GM19025 (cell line): ENCODE measurements around the gene MGST1.

Source experiments
- ATAC-seq: cut with Tn5 transposase; IDR thresholded peaks from one replicate; pipeline ENCODE4 v1.9.1; 2021; ENCODE audit warnings: mild to moderate bottlenecking, low read depth, moderate library complexity; ENCODE audit not compliant: unreplicated experiment

MGST1 gene, protein sequence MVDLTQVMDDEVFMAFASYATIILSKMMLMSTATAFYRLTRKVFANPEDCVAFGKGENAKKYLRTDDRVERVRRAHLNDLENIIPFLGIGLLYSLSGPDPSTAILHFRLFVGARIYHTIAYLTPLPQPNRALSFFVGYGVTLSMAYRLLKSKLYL

DNA sequence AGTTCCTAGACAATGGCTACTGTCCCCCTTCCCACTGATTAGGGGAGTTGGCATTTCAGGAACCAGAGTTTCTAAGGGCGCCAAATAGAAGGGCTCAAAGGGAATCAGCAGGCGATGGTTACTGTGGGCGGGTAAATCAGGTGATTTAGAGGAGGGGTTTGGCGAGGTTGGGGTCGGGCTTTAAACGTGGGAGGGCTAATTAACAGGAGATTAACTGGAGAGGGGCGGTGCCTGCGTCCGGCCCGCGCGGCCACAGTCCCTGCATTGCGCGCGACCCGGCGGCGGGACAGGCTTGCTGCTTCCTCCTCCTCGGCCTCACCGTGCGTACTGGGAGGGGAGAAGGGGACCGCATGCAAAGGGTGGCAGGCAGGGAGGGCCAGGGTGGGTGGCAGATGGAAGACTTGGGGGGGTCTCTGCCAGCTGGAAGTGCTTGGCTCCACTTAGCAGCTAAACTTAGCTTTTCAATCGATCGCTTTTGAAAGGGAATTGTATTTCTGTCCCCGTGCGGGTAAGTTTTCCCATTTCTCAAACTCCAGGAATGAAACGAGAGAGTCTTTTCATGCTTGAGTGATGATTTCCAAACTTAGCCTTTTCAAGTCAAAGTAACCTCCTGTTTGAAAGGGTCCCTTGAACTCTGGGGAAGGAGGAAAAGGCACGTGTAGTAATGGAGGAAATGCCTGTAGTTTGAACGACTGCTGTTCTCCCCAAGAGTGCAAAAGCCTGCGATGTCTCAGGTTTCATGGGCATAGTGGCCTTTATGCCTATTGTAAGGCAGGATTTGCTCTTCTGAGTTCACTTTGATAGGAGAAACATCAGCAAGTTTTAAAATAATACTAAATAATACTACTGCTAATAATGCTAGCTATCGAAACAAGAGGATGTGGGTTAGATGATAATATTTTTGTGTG, at the start of gene MGST1:
Gene MGST1 (plus strand): TSS at position 255 of the 908 bp plus-strand sequence. CDS start 6,608 bp downstream, outside the sequence.
- ATAC-seq: no peak

DNA sequence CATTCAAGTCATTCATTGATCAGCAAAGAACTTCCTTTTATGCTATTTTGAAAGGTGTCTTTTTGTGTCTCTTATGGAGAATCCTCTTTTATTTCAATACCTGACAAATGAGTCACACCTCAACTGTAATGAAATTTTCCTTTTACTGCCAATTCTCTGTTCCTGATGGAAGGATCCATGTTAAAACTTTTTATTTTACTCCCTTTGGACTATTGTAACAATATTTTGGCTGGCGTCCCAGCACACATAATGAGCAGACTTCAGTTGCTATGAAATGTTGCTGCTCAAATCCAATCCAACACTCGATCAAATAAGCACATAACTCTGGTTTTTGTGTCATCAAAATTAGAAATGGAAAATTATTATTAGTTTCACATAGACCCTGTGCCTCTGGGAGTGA, 48.0 kb upstream of the MGST1 start:
- ATAC-seq: no peak

DNA sequence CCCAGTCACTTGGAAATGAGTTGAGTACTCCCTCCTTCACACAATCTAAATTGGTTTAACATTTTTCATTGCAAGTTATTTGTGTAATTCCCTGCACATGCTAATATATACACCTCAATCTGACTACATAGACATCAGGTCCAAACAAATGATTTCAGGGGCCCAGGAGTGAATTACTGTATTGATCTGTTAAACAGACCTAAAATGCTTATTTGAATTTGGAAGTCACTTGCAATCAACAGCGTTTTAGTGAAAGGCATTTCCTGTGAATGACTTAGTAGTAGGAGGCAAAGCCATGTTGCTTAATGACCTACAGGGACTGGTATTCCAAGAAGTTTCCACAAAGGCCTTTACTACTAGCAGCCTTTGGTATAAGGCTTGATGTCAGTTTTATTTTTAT, 47.3 kb upstream of the MGST1 start:
- ATAC-seq: no peak

DNA sequence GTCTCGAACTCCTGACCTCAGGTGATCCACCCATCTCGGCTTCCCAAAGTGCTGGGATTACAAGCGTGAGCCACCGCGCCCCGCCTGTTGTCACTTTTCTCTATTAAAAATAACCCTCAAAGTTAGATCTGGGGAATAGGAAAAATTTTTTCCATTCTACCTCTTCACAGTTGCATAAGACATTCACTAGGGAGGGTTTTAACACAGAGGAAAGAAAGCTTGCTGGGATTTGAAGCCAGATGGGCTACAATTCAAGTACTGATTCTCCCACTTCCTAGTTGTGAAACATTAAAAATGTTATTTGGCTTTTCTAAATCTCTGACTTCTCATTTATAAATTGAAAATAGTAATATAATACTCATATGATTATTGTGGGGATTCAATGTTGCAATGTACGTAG, 46.7 kb upstream of the MGST1 start:
- ATAC-seq: no peak

DNA sequence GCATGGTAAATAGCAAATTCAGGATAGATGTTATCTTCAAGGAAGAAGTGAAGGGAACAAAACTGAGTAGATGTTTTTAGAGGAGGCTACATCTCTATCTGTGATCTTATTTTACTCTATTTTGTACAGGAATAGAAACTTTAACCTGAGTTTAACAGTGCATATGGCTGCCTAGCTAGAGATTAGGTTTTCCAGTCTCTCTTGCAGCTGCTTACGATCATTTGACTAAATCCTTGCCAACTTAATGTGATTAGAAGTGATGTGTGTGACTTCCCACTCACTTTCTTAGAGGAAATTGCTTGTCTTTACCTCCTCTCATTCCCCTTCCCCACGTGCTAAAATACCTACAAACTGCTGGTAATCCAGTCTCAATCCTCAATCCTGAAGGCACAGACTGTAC, 43.5 kb upstream of the MGST1 start:
- no peak for ATAC-seq

DNA sequence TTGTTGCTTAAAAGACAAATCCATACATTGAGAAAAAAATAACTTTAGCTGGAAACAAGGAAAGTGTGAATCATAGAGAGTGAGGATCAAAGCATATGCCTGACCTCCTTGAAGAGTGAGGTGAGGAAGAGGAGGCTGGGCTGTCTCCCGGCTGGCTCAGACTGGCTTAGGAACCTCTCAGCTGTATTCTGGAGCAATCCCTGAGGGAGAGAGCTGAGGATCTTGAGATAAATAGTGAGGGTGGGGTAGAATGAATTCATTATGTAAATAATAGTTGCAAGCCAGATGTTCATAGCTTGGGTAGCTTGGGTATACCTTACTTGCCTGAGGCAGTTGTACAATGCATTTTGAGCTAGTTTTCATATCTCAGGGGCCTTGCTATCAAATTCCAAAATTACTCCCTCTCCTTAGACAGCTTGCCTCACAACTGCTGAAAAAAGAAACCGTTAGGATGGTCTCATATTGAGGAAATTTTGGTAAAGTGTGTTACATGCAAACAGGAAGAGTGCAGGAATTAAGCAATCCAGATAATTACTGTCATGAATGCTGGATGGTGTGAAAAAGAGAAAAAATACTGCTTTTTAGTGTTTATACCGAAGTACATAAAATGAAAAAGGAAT, 39.5 kb upstream of the MGST1 start:
- no peak for ATAC-seq

DNA sequence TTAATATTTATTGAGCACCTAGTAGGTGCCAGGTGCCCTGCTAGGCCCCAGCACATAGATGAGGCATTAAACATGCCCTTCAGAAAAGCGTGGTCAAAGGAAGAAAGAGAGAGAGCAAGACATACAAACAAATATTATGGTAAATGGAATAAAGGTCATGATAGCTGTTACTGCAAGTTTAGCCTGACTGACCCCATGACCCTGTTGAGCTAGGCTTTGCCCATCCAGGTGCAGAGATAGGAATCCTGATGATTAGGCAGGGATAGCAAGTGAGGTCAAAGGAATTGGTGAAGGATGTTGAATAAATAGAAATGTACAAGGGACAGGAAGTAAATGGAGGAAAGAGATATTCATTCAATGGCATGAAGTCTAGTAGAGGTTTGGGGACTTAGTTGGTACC, 36.5 kb upstream of the MGST1 start:
- ATAC-seq: no peak

DNA sequence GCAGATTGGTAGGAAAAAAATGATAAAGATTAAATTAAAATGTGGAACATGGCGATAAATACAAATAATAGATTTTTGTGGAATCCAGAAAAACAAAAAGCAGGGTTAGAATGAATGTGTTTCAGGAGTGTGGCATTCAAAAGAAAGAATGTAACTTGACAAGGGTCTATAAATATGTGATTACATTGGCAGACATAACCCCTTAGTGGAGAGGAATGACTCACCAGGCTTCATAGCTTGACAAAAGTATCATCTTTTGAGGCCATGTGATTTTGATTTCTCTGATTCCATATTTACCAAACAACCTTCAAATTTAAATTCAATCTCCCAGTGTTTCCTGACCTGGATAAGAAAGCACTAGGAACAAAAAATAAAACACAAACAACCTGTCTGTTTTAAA, 24.4 kb upstream of the MGST1 start:
- ATAC-seq: no peak

DNA sequence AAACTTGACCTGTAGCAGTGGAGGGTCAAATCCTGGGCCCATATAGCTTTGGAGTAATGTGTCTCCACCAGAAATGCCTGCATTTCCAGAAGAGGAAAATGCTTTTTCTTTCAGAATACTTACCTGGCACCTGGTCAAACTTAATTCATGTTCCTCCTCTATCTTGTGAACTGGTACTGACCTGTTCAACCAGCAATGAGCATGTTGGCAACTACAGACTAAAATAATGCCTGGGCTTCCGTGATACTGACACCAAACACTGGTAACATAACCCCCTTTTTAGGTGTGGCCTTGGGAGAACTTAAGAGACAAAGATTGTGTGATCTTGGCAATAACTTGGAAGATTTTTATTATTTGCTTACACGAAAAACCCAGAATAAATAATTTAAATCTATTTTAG, 23.8 kb upstream of the MGST1 start:
- no peak for ATAC-seq

DNA sequence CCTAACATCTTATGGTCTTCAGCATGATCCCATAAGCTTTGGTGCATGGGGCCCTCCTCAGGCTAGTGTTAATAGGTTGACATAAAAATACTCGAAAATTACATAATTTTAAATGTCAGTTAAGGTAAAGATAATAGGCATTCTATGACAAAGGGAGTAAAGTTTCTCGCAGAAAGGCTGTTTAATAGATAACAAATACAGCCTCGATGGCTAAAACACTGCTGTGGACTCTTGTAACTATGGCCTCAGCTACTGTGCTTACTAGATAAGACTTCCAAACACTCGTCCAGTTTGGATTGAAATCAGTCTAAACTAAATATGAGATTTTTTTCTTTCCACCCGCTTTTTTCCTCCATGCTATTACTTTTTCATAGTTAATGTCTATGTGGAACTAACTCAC, 23.2 kb upstream of the MGST1 start:
- no peak for ATAC-seq

DNA sequence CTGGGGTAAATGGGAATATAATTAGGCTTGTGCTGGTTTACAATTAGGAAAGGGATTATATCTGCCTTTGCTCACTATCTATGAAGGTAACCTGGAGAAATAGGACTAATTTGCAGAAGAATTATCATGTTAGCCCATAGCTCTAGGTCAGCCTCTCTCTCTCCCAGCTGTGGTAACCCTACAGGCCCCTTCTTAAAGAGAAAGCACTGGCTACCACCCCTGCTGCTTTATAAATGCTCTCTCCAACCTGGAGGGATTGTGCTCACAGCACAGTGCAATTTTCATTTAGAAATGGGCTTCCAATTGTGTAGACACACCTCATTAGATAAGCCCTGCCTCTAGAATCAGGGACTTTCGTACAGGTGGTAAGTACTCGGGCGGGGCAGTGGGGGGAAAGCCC, 22.7 kb upstream of the MGST1 start:
- ATAC-seq: no peak

DNA sequence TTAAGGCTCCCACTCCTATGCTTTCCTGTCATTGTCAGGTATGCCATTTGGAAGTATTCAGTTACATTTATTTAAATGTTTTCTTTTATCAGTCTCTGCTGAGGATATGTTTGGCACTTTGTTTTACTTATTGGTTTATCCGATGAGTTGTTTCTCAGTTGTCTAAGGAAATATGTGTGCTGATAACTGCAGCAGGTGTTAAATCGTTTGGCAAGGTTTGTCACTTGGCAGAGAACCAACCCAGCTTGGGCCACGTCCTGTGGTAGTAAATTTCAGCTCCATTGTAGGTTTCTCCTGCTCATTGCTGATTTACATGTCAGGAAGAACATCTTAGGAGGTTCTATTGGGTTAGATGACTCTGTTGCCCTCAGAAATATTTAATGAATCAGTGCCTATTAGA, 22.0 kb upstream of the MGST1 start:
- no peak for ATAC-seq

DNA sequence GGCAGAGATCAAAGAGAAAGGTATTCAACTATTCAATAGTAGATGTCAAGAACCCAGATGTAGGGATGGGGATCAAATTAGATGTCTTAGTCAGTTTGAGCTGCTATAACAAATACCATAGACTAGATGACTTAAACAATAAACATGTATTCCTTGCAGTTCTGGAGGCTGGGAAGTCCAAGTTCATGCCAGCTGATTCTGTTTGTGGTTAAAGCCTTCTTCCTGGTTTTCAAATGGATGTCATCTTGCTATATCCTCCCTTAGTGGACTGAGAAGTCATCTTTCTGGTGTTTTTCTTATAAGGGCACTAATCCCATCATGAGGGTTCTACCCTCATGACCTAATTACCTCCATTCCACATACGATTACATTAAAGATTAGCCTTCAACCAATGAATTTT, 19.5 kb upstream of the MGST1 start:
- no peak for ATAC-seq

DNA sequence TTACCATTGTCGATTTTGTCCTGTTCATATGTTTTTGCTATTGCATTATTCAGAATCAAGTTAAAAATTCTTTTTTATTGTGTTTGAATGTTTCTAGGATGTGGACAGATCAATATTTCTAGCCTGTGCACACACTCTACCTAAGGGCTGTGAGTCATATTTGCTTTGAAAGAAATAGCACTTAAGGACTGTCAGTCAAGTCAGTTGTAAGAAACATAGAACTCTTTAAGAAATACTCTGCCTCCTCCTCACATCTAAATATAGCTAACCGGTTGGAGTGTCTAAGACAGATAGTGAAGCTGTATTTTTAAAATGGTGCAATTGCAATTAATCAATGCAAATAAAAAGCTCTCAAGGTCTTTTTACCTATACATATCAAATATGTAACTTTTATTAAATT, 17.9 kb upstream of the MGST1 start:
- no peak for ATAC-seq

DNA sequence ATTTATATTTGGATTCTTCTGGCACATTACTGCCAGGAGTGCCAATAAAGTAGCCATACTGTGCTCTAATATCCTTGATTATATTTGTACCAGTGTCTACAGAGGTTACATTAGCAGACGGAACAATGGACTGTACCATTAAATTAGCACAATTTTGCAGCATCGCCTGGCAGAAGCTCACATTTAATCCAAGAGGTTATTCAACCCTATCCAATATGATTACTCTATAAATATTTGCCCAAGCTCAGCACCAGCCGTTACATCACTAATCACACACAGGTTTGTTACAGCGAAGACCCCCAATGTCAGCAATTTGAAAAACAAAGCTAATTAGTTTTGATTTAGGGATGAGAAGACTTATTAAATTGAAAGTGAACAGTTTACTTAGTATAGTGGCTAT, 16.9 kb upstream of the MGST1 start:
- ATAC-seq: no peak

DNA sequence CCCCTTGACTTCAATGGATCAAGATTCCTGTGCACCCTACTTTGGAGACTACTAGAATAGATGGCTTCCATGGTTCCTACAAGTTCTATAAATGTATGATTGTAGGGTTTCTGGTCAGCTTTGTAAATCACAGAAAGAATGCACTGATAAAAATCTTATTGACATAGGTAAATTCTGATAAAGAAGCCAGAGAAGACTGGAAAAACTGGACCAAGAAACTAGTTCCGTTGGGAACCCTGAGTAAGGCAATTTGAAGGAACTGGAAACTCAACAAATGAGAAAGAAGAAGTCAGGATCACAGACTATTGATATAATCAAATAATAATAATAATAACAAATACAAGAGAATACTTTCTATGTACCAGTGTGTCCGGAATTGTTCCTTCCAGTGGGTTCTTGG, 15.4 kb upstream of the MGST1 start:
- no peak for ATAC-seq

DNA sequence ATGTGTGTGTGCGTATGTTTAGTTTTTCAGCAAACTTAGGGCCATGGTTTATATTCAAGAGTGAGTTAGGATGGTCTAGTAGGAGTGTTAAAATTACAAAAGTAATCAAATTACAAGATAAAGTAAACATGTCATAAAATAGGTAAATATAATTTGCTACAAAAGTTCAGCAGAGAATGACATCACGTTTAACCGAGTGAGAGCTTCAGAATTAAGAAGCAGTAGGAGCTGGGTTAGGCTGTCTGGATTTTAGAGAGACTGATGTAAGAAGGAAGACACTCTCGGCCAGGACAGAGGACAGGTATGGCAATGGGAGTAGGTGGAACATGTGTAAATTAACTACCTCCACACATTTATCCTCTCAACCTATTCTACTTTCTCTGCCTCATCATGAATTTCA, 11.6 kb upstream of the MGST1 start:
- no peak for ATAC-seq

DNA sequence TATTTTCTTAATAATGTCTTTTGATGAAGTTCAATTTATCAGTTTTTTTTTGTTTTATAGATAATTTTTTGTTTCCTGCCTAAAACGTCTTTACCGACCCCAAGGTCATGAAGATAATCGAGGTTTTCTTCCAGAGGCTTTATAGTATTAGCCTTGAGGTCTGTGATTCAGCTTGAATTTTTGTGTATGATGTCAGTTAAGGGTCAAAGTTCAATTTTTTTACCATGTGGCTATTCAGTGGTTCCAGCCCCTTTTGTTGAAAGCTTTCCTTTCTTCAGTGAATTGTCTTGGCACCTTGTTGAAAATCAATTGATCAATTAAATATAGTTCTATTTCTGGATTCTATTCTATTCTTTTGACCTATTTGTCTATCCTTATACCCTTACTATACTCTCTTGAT, 3.2 kb upstream of the MGST1 start:
- no peak for ATAC-seq

DNA sequence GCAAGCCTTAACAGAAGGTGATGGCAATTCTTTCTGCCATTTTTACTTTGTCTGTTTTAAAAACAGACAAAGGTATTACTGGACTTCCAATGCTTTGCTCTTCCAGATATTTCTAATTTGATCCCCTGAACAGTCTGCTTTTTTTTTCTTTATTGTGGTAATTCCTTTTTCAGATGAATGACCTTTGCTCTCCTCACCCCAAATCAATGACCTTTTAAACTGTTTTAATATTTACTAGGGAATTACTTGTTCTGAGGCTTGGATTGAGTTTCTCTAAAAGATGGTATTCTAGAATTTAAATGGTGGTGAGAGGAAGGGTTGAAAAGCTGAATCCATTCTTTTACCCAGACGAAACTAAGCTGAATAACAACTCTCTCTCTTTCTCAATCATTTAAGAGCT, 2.3 kb upstream of the MGST1 start:
- ATAC-seq: no peak

DNA sequence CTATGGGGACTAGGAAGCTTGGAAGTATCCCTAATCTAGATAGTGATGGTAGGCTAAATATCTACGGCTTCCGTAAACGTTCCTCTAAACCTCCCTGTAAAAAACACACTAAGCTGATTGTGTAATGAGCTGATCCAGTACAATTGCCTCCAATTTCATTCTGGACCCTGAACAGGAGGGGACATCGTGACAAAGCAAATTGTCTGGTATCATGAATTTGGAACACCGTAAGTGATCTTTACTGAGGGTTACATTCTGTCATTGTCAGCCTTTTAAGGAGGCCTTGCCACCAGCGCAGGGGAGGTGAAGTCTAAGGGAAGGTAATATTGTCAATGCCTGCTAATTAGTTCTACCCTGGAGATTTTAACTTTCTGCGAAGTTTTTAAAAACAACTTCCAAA, 487 bp upstream of the MGST1 start:
- ATAC-seq: no peak

DNA sequence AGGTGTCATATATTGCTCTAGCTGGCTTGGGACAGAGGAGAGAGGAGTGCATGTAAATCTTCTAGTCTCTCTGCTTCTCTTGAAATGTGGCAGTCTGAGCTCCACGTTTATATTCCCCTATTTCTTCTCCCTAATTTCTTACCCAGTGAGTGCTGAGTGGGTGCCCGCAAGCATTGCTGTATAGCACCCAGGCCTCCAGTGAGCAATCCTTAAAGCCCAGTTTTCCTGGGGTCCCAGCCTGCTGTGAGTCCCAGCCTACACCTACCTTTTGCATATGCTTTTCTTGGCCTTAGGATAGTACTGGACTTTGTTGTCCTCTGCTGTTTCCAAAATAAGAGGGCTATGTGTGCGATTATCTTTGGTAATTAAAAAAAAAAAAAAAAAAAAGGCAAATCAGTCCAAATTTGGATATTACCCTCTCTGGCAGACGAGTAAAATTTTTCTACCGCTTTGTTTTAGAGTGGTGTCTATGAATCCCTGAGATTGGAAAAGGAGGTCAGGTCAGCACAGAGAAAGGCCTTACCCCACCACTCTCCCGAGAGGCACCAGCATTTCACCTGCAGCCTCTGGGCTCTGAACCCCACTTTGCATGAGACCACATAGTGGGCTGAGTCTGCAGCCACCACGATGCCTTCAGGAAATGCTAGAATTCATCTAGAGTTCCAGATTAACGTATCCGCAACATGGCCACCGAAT, 1.1 kb downstream of the MGST1 start:
- ATAC-seq: no peak
